Measurements from ENCODE around the gene MCHR1. TPM values are rescaled to one million over a fixed set of nuclear protein-coding genes. Genes with fewer than 3 reads are reported as not detected.

Gene MCHR1
- polyA plus RNA-seq, 2 of the 4 experiments (the other 2 are of a cell fraction): not detected

DNA sequence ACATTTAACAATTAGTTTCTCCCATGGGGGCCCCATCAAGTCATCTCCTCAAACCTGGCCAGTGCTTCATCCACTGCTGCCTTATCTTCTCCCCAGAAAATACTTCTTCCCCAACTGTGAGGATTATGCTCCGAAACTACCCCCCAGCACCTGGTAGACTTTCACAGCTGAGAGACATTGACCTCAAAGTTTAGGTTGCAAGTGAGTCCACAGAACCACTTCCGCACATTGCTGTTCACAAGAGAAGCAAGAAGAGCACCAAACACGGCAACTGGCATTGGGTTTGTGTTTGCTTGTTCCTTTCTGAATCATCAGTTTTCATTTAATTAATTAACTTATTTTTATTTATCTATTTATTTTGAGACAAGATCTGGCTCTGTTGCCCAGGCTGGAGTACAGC lies 6.1 kb downstream of the MCHR1 start:
- ATAC-seq (no peak), DNase-seq (ENCODE audit: low read depth in 1 of 2, low spot score in 1 of 2) (no peak), FAIRE-seq (no peak)
- H3K9me3 ChIP-seq: no peaks in the 10 kb centered on the region
- ChIA-PET POLR2A (no interaction called here), CTCF (interaction anchor here (2.1 to 5.2 kb wide), 2 partner anchors 11 to 75 kb away, joined by 5 to 127 read pairs; no protein-coding TSS in a partner anchor)
- H3K4me2 ChIP-seq: no peak overlapping the region
- 87% methylated on average over 3 of the region's 3 CpGs for WGBS (ENCODE audit: missing lambda C conversion rate)
- H3K4me3 ChIP-seq: no peak overlapping the region
- H3K4me1 ChIP-seq: peaks cover 8% of the 10 kb centered on the region
- no peak overlapping the region for H3K27ac ChIP-seq
- TF ChIP-seq, protein P1, sequence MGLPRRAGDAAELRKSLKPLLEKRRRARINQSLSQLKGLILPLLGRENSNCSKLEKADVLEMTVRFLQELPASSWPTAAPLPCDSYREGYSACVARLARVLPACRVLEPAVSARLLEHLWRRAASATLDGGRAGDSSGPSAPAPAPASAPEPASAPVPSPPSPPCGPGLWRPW (IDR thresholded peaks at IDR 0.05): no peak
- TF ChIP-seq EP300 (IDR thresholded peaks at IDR 0.05) (no peak), NR3C1 (IDR thresholded peaks at IDR 0.05) (no peak), RARB (CRISPR knock-in tag; IDR thresholded peaks at IDR 0.05) (no peak), HOXB5 (CRISPR knock-in tag; IDR thresholded peaks at IDR 0.05) (no peak), MAZ (IDR thresholded peaks at IDR 0.05; ENCODE audit: borderline replicate concordance, low read depth, low read length) (no peak), RNF2 (IDR thresholded peaks at IDR 0.05; ENCODE audit: borderline replicate concordance, low read depth) (no peak), JUN (IDR thresholded peaks at IDR 0.05) (no peak), ESRRA (IDR thresholded peaks at IDR 0.05; ENCODE audit: borderline replicate concordance, low read length) (no peak), MYC (IDR thresholded peaks at IDR 0.05; ENCODE audit: borderline replicate concordance, low read length) (no peak)
- TF ChIP-seq, protein P2, sequence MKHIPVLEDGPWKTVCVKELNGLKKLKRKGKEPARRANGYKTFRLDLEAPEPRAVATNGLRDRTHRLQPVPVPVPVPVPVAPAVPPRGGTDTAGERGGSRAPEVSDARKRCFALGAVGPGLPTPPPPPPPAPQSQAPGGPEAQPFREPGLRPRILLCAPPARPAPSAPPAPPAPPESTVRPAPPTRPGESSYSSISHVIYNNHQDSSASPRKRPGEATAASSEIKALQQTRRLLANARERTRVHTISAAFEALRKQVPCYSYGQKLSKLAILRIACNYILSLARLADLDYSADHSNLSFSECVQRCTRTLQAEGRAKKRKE (CRISPR knock-in tag; IDR thresholded peaks at IDR 0.05; ENCODE audit: low read depth): no peak
- TF ChIP-seq, protein P3, sequence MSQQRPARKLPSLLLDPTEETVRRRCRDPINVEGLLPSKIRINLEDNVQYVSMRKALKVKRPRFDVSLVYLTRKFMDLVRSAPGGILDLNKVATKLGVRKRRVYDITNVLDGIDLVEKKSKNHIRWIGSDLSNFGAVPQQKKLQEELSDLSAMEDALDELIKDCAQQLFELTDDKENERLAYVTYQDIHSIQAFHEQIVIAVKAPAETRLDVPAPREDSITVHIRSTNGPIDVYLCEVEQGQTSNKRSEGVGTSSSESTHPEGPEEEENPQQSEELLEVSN (IDR thresholded peaks at IDR 0.05; ENCODE audit: borderline replicate concordance, low read depth): no peak
- TF ChIP-seq, protein P4, sequence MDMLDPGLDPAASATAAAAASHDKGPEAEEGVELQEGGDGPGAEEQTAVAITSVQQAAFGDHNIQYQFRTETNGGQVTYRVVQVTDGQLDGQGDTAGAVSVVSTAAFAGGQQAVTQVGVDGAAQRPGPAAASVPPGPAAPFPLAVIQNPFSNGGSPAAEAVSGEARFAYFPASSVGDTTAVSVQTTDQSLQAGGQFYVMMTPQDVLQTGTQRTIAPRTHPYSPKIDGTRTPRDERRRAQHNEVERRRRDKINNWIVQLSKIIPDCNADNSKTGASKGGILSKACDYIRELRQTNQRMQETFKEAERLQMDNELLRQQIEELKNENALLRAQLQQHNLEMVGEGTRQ (IDR thresholded peaks at IDR 0.05): no peak

DNA sequence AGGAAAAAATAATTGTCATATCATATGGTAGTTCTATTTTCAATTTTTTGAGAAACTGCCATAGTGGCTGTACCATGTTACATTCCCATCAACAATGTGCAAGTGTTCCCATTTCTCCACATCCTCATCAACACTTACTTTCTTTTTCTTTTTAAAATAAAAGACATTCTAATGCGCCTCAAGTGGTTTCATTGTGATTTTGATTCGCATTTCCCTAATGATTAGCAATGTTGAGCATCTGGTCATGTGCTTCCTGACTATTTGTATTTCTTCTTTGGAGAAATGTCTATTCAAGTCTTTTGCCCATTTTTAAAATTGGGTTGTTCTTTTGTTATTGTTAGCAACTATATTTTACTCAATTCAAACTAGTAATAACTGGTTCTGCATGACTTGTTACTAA lies 8.4 kb downstream of the MCHR1 start:
- Histone ChIP-seq H3K27ac (no peak overlapping the region), H3K4me1 (peaks cover 2% of the 10 kb centered on the region), H3K9me3 (no peaks in the 10 kb centered on the region), H3K4me3 (no peak overlapping the region), H3K4me2 (no peak overlapping the region)
- ChIA-PET CTCF (interaction anchor here (0.6 kb wide), 1 partner anchor 208 kb away, joined by 3 read pairs; no protein-coding TSS in a partner anchor), POLR2A (interaction anchor here (0.7 kb wide), 1 partner anchor 28 kb away, joined by 4 read pairs; no protein-coding TSS in a partner anchor)
- 91% methylated on average over 2 of the region's 2 CpGs for WGBS (ENCODE audit: missing lambda C conversion rate)
- FAIRE-seq (no peak), DNase-seq (ENCODE audit: low read depth in 1 of 2, low spot score in 1 of 2) (no peak), ATAC-seq (no peak)
- no peak for TF ChIP-seq POLR2AphosphoS2 (conservative IDR thresholded peaks at IDR 0.05; ENCODE audit: low read length)
- TF ChIP-seq NR3C1 (IDR thresholded peaks at IDR 0.05): no peak
- no peak for TF ChIP-seq ESRRA (IDR thresholded peaks at IDR 0.05; ENCODE audit: borderline replicate concordance, low read length)
- TF ChIP-seq, protein P5, sequence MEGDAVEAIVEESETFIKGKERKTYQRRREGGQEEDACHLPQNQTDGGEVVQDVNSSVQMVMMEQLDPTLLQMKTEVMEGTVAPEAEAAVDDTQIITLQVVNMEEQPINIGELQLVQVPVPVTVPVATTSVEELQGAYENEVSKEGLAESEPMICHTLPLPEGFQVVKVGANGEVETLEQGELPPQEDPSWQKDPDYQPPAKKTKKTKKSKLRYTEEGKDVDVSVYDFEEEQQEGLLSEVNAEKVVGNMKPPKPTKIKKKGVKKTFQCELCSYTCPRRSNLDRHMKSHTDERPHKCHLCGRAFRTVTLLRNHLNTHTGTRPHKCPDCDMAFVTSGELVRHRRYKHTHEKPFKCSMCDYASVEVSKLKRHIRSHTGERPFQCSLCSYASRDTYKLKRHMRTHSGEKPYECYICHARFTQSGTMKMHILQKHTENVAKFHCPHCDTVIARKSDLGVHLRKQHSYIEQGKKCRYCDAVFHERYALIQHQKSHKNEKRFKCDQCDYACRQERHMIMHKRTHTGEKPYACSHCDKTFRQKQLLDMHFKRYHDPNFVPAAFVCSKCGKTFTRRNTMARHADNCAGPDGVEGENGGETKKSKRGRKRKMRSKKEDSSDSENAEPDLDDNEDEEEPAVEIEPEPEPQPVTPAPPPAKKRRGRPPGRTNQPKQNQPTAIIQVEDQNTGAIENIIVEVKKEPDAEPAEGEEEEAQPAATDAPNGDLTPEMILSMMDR (IDR thresholded peaks at IDR 0.05): no peak

DNA sequence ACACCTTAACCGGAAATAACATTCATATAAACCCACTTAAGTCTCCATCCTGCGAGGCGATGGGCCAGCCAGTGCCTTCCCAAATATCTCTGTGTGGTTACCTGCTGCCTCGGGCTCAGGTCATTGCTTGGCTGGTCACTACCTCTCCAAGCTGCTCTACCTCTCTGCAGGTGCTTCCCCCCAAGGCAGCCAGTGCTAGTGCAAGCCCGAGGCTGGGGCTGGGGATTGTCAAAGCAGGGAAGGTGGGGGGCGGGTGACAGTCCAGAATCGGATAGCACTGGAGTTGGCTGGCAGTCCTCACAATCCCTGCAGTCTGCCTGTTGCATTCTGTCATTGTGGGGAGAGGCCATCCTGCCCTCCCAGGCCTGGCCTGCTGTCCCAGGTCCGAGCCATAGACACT lies 11.1 kb downstream of the MCHR1 start:
- CTCF ChIA-PET: interaction anchor here (0.9 to 1.1 kb wide), 2 partner anchors 10 to 70 kb away, joined by 3 read pairs; no protein-coding TSS in a partner anchor
- WGBS (ENCODE audit: missing lambda C conversion rate): 98% methylated on average over 6 of the region's 8 CpGs
- POLR2A ChIA-PET: no interaction called here
- no peak overlapping the region for H3K4me3 ChIP-seq
- no peak overlapping the region for H3K4me2 ChIP-seq
- H3K9me3 ChIP-seq: no peaks in the 10 kb centered on the region
- DNase-seq (ENCODE audit: low read depth in 1 of 2, low spot score in 1 of 2): no peak
- ATAC-seq: no peak; a peak in 1 of 6 replicates
- H3K27ac ChIP-seq: no peak overlapping the region
- FAIRE-seq: no peak
- no peaks in the 10 kb centered on the region for H3K4me1 ChIP-seq
- no peak for TF ChIP-seq POLR2AphosphoS2 (conservative IDR thresholded peaks at IDR 0.05; ENCODE audit: low read length)
- TF ChIP-seq ZSCAN20 (CRISPR knock-in tag; IDR thresholded peaks at IDR 0.05): no peak
- no peak for TF ChIP-seq ZC3H11A (IDR thresholded peaks at IDR 0.05)
- TF ChIP-seq HDAC2 (IDR thresholded peaks at IDR 0.05): no peak
- no peak for TF ChIP-seq MYC (IDR thresholded peaks at IDR 0.05; ENCODE audit: borderline replicate concordance, low read length)
- TF ChIP-seq, protein P6, sequence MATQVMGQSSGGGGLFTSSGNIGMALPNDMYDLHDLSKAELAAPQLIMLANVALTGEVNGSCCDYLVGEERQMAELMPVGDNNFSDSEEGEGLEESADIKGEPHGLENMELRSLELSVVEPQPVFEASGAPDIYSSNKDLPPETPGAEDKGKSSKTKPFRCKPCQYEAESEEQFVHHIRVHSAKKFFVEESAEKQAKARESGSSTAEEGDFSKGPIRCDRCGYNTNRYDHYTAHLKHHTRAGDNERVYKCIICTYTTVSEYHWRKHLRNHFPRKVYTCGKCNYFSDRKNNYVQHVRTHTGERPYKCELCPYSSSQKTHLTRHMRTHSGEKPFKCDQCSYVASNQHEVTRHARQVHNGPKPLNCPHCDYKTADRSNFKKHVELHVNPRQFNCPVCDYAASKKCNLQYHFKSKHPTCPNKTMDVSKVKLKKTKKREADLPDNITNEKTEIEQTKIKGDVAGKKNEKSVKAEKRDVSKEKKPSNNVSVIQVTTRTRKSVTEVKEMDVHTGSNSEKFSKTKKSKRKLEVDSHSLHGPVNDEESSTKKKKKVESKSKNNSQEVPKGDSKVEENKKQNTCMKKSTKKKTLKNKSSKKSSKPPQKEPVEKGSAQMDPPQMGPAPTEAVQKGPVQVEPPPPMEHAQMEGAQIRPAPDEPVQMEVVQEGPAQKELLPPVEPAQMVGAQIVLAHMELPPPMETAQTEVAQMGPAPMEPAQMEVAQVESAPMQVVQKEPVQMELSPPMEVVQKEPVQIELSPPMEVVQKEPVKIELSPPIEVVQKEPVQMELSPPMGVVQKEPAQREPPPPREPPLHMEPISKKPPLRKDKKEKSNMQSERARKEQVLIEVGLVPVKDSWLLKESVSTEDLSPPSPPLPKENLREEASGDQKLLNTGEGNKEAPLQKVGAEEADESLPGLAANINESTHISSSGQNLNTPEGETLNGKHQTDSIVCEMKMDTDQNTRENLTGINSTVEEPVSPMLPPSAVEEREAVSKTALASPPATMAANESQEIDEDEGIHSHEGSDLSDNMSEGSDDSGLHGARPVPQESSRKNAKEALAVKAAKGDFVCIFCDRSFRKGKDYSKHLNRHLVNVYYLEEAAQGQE (IDR thresholded peaks at IDR 0.05): no peak
- no peak for TF ChIP-seq RFX5 (IDR thresholded peaks at IDR 0.05)
- TF ChIP-seq, protein P7, sequence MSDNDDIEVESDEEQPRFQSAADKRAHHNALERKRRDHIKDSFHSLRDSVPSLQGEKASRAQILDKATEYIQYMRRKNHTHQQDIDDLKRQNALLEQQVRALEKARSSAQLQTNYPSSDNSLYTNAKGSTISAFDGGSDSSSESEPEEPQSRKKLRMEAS (IDR thresholded peaks at IDR 0.05): no peak
- TF ChIP-seq, protein P5 (IDR thresholded peaks at IDR 0.05): no peak
- TF ChIP-seq MAFK (IDR thresholded peaks at IDR 0.05; ENCODE audit: partially characterized antibody): no peak

Data from A549 (cell line).